GM21526 (cell line): ENCODE measurements around the gene GDA.
"Not testable (repeated sequence)": the region's sequence is repeated elsewhere in the genome, so short reads cannot be mapped to it uniquely, and the experiment has no call there.

Experiments
- ATAC-seq: cut with Tn5 transposase; IDR thresholded peaks from one replicate; pipeline ENCODE4 v1.9.1; 2021; ENCODE audit warnings: moderate library complexity; ENCODE audit not compliant: unreplicated experiment, low FRiP score

GDA gene

GRCh38 chr9:72271613-72272478 lies 122.6 kb downstream of the GDA start:
- peak; percentile 77 for ATAC-seq

DNA sequence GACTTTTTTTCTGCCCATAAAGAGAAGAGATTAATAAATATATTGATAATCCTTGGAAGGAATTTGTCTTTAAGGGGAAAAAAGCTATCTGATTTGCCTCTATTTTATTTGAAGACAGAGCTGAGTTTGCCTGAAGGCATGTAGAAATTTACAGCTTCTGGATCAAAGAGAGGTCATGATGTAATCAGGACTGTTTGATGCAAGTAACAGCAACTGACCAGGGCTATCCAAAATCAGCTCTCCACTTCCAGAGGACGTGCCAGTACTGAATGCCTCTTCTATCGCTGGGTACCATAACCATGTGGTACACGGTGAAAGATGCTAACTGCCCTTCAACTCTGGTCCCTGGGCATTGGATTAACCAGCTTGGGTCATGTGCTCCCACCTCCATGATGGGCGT lies 125.2 kb downstream of the GDA start:
- ATAC-seq: no peak

DNA sequence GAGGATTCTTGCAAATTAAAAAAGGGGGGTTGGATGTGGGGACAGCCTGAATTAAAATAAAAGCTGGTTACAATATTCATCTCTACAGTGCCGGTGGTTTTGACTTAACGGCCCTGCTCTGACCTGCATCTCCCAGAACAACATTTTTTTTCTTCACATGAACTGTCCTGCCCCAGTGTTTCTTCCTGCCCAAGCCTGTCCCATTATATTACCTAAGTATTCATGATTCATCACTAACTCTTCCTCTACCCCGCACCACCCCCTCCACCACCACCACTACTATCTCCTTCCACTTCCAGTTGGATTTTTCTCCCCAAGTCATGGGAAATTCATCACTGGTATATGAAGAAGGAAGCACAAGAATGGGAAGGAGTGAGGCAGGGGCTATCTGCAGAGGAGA lies 125.7 kb downstream of the GDA start:
- ATAC-seq: no peak

- no peak for ATAC-seq
These were observed 127.2 kb downstream of the GDA start for GRCh38 chr9:72276429-72276828.

- no peak for ATAC-seq
These were observed 129.7 kb downstream of the GDA start for GRCh38 chr9:72278959-72279358.

DNA sequence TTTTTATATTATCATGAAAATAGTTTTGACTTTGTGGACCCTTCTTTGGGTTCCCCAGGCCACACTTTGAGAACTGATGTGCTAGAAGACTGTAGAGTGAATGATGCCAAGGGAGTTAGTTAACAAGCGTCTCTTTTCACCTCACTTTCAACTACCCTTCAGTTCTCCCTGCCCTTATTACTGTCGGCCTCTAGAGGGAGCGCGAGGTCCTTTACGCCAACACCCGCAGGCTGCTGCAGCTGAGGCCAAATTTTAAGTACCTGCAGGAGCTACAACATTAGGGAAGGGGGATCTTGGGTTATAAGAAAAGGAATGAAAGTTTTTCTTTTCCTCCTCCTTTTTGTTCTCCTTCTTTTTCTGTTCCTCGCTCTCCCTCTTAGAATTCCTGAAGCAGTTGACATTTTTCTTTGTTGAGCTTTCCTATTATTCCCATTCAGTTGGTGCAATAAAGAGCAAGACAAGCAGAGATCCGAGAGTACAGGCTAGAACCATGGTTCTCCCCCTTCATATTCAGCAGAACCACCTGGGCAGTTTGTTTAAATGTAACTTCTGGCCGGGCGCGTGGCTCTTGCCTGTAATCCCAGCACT lies 131.8 kb downstream of the GDA start:
- ATAC-seq: peak; percentile 79

DNA sequence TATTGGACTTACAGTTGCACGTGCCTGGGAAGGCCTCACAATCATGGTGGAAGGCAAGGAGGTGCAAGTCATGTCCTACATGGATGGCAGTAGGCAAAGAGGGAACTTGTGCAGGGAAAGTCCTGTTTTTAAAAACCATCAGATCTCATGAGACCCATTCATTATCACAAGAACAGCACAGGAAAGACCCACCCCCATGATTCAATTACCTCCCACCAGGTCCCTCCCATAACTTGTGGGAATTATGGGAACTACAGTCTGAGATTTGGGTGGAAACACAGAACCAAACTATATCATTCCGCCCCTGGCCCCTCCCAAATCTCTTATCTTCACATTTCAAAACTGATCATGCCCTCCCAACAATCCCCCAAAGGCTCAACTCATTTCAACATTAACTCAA lies 140.2 kb downstream of the GDA start:
- no peak for ATAC-seq

DNA sequence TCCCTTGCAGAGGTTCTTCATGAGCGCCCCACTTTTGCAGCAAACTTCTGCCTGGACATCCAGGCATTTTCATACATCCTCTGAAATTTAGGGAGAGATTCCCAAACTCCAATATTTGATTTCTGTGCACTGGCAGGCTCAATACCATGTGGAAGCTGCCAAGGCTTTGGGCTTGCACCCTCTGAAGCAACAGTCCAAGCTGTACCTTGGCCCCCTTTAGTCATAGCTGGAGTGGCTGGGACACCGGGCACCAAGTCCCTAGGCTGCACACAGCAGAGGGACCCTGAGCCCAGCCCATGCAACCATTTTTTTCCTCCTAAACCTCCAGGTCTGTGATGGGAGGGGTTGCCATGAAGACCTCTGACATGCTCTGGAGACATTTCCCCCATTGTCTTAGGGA lies 141.1 kb downstream of the GDA start:
- no peak for ATAC-seq

- not testable (repeated sequence) for ATAC-seq
These were observed 142.3 kb downstream of the GDA start for GRCh38 chr9:72291576-72291975.

DNA sequence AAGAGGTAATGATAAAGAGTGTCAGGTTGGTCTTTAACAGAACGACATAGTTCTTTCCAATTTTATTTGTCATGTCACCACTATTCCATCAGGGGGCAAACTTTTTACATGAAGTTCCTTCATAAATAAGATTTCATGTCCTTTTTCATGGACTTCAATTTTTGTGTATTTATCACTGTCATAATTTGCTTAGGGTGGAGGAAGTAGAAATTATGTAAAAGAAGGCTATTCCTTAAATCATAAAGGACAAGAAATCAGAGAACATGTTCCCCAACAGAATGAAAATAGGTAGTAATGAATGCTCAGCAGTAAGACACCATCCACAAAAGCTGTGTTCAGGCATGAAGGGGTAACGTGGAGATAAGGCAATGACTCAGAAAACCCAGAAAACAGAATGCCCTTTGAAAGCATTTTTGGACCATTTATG lies 143.0 kb downstream of the GDA start:
- no peak for ATAC-seq

- no peak for ATAC-seq
These were observed 143.8 kb downstream of the GDA start for GRCh38 chr9:72292874-72293607.

DNA sequence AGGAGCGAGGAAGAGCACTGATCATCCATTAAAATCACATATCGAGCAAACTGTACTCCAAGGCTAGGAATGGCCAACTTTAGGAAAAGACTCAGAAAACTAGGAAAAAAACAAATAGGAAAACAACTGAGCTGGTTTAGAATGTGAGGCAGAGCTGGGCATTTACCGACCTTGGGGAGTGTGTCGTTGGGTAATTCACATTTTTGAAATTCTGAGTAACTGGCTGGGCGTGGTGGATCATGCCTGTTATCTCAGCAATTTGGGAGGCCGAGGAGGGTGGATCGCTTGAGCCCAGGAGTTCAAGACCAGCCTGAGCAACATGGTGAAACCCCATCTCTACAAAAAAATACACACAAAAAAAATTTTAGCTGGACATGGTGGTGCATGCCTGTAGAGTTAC lies 145.7 kb downstream of the GDA start:
- ATAC-seq: no peak

- no peak for ATAC-seq
These were observed 148.3 kb downstream of the GDA start for GRCh38 chr9:72297516-72297915.

DNA sequence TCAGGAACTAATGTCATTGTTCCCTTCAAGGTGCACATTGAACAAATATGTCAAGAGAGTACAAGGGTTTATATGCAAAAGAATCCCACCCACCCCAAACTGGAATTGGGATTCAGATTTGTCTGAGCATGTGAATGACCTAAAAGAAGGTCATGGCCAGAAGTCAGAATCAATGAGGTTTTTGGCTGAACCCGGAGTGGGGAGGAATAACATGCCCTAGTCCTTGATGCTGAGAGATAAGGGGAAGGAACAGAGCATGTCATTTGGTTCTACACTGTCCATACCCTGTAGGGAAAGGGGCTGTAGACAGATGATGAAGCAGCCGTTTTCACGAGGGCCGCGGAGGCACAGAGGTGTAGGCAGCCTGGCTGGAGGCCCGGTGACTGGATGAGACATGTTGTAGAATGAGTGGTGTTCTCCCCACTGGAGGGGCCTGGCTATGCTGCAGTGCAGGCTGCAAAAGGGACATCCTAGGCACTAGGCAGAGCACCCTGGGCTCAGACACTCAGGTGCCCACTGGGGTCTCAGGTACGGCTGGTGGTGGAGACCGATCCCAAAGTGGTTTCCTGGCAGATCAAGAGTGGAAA lies 149.9 kb downstream of the GDA start:
- ATAC-seq: no peak

DNA sequence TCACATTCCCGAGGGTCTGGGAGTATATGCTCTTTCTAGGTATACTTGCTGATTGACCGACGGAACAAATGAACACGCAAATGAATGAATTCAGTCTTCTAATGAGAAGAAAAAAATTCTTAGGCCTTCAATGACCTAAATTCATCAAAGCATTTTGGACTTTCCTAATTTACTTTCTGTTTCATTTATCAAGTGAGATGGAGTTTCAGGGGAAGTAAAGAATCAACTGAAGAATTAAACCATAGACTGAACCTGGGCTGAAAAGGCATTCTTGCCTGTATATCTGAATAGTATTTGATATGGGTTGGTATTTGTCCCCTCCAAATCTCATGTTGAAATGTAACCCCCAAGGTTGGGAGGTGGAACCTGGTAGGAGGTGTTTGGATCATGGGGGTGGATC lies 151.6 kb downstream of the GDA start:
- no peak for ATAC-seq
